ENCODE measurements around the gene UNC93A.

Gene UNC93A

DNA sequence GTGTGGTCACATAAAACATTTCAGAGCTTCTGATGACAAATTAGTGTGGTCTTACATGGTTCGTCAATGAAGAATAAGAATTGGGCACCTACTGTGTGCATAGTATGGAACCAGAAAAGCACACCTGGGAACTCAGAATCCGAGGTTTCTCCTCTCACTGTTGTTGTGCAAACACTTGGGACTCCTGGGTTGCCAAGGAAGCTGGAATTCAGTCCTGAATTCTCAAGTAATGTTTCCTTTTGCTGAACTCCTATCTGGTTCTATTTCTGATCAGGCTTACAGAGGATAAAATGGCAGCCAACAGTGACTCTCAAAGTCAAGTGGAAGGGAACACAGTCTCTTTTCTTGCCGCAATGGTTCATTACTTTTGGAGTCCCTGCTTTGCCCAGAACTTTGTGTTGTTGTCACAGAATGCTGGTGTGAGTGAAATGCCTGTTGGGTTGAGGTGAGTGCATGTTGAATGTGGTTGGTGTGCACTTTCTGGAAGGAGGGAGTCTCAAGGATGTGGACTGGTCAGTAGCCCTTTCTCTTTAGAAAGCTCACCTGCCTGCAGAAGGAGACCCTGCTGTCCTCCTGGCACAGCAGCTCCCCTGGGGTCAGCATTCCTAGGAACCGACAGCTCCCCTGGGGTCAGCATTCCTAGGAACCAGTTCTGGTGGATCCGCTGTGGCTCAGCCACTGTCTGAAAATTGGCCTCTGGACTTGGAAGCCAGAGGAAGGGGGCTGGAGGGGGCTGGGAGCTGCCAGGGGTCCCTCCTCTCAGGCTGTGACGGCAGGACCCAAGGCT is 1.4 kb downstream of the UNC93A start:
- Mint-ChIP-seq H3K27ac (ENCODE audit: low read depth) (no peak overlapping the region), H3K36me3 (ENCODE audit: insufficient read depth) (no peaks in the 10 kb centered on the region), H3K4me1 (no peaks in the 10 kb centered on the region), H3K9me3 (no peaks in the 10 kb centered on the region), H3K4me3 (no peak overlapping the region), H3K27me3 (peaks cover 33% of the 10 kb centered on the region)
- no peak for ATAC-seq (replicated peaks; ENCODE audit: extremely low read depth, poor library complexity, severe bottlenecking)
- no peak for DNase-seq (ENCODE audit: low spot score in 2 of 2)

DNA sequence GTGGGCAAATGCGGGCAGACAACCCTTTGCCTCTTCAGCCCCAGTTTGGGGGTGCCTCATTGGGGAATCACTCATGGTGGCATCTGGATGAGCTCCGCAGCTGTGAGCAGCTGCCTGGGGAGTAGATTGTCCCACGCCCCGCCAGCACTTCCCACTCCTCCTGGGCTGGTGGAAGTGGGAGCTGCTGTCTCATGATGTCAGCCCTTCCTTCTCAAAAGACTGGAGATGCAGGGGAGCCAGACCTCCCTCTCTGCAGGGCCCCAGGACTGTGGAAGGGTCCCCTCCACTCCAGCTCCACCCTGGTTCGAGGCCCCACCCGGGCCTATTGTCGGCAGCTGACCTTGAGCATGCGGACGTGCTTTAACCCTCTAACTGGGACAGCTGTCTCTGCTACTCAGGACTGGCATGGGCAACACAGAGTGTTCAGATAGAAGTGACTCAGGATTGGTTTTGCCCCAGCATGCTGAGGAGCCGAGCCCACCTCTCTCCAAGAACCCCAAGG is 2.0 kb downstream of the UNC93A start:
- Mint-ChIP-seq H3K27me3 (peaks cover 40% of the 10 kb centered on the region), H3K27ac (ENCODE audit: low read depth) (no peak overlapping the region), H3K4me3 (no peak overlapping the region), H3K4me1 (no peaks in the 10 kb centered on the region), H3K36me3 (ENCODE audit: insufficient read depth) (no peaks in the 10 kb centered on the region), H3K9me3 (no peaks in the 10 kb centered on the region)
- ATAC-seq (replicated peaks; ENCODE audit: extremely low read depth, poor library complexity, severe bottlenecking) = no peak
- no peak for DNase-seq (ENCODE audit: low spot score in 2 of 2)

- H3K4me1 Mint-ChIP-seq = no peaks in the 10 kb centered on the region
- ATAC-seq (replicated peaks; ENCODE audit: extremely low read depth, poor library complexity, severe bottlenecking) = no peak
- H3K4me3 Mint-ChIP-seq = no peak overlapping the region
- H3K36me3 Mint-ChIP-seq (ENCODE audit: insufficient read depth) = no peaks in the 10 kb centered on the region
- H3K27me3 Mint-ChIP-seq = peaks cover 45% of the 10 kb centered on the region
- H3K27ac Mint-ChIP-seq (ENCODE audit: low read depth) = no peak overlapping the region
- H3K9me3 Mint-ChIP-seq = no peaks in the 10 kb centered on the region
- no peak for DNase-seq (ENCODE audit: low spot score in 2 of 2)
These were observed 2.5 kb downstream of the UNC93A start for GRCh38 chr6:167293590-167294091.

GRCh38 chr6:167294241-167294640 is 3.1 kb downstream of the UNC93A start:
- DNase-seq (ENCODE audit: low spot score in 2 of 2) (no peak), ATAC-seq (replicated peaks; ENCODE audit: extremely low read depth, poor library complexity, severe bottlenecking) (no peak)
- Mint-ChIP-seq H3K9me3 (no peaks in the 10 kb centered on the region), H3K4me3 (no peak overlapping the region), H3K36me3 (ENCODE audit: insufficient read depth) (no peaks in the 10 kb centered on the region), H3K27me3 (peaks cover 46% of the 10 kb centered on the region), H3K4me1 (no peaks in the 10 kb centered on the region), H3K27ac (ENCODE audit: low read depth) (no peak overlapping the region)

- DNase-seq (ENCODE audit: low spot score in 2 of 2) = no peak
- peaks cover 52% of the 10 kb centered on the region for H3K27me3 Mint-ChIP-seq
- H3K4me3 Mint-ChIP-seq = no peak overlapping the region
- H3K27ac Mint-ChIP-seq (ENCODE audit: low read depth) = no peak overlapping the region
- no peaks in the 10 kb centered on the region for H3K9me3 Mint-ChIP-seq
- no peaks in the 10 kb centered on the region for H3K4me1 Mint-ChIP-seq
- H3K36me3 Mint-ChIP-seq (ENCODE audit: insufficient read depth) = no peaks in the 10 kb centered on the region
- ATAC-seq (replicated peaks; ENCODE audit: extremely low read depth, poor library complexity, severe bottlenecking) = no peak
These were observed 3.8 kb downstream of the UNC93A start for GRCh38 chr6:167294651-167295494.

GRCh38 chr6:167295495-167296292 is 4.6 kb downstream of the UNC93A start:
- H3K9me3 Mint-ChIP-seq = no peaks in the 10 kb centered on the region
- ATAC-seq (replicated peaks; ENCODE audit: extremely low read depth, poor library complexity, severe bottlenecking) = no peak
- no peaks in the 10 kb centered on the region for H3K36me3 Mint-ChIP-seq (ENCODE audit: insufficient read depth)
- DNase-seq (ENCODE audit: low spot score in 2 of 2) = no peak
- H3K27me3 Mint-ChIP-seq = peaks cover 59% of the 10 kb centered on the region
- no peak overlapping the region for H3K27ac Mint-ChIP-seq (ENCODE audit: low read depth)
- H3K4me1 Mint-ChIP-seq = no peaks in the 10 kb centered on the region
- no peak overlapping the region for H3K4me3 Mint-ChIP-seq

DNA sequence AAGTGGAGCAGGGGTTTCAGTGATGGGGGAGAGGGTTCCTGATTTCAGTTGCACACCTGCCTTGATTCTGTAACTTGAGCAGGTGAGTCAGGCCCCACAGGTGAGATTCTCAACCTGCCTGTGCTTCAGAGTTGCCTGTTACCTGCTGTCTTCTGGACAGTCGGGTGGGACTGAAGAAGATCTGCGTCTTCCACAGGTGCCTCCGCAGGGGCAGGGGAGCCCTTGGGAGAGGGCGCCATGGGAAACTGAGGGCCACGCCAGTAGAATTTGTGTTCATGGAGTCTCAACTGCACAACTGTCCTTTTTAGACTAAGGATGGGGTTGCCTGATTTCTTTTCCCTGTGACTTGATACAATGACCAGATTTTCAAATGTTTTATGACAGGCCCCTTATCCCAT is 5.2 kb downstream of the UNC93A start:
- Mint-ChIP-seq H3K27ac (ENCODE audit: low read depth) (no peak overlapping the region), H3K27me3 (peaks cover 60% of the 10 kb centered on the region), H3K9me3 (no peaks in the 10 kb centered on the region), H3K36me3 (ENCODE audit: insufficient read depth) (no peaks in the 10 kb centered on the region), H3K4me1 (no peaks in the 10 kb centered on the region), H3K4me3 (no peak overlapping the region)
- ATAC-seq (replicated peaks; ENCODE audit: extremely low read depth, poor library complexity, severe bottlenecking) = no peak
- no peak for DNase-seq (ENCODE audit: low spot score in 2 of 2)

GRCh38 chr6:167296902-167297301 is 5.8 kb downstream of the UNC93A start:
- Mint-ChIP-seq H3K9me3 (no peaks in the 10 kb centered on the region), H3K4me3 (no peak overlapping the region), H3K27ac (ENCODE audit: low read depth) (no peak overlapping the region), H3K27me3 (peaks cover 67% of the 10 kb centered on the region), H3K4me1 (no peaks in the 10 kb centered on the region), H3K36me3 (ENCODE audit: insufficient read depth) (no peaks in the 10 kb centered on the region)
- DNase-seq (ENCODE audit: low spot score in 2 of 2) = no peak
- no peak for ATAC-seq (replicated peaks; ENCODE audit: extremely low read depth, poor library complexity, severe bottlenecking)

GRCh38 chr6:167298127-167298526 is 7.0 kb downstream of the UNC93A start:
- Mint-ChIP-seq H3K9me3 (no peaks in the 10 kb centered on the region), H3K36me3 (ENCODE audit: insufficient read depth) (no peaks in the 10 kb centered on the region), H3K27ac (ENCODE audit: low read depth) (no peak overlapping the region), H3K4me3 (no peak overlapping the region), H3K4me1 (no peaks in the 10 kb centered on the region), H3K27me3 (peaks cover 79% of the 10 kb centered on the region)
- DNase-seq (ENCODE audit: low spot score in 2 of 2) (no peak), ATAC-seq (replicated peaks; ENCODE audit: extremely low read depth, poor library complexity, severe bottlenecking) (no peak)

DNA sequence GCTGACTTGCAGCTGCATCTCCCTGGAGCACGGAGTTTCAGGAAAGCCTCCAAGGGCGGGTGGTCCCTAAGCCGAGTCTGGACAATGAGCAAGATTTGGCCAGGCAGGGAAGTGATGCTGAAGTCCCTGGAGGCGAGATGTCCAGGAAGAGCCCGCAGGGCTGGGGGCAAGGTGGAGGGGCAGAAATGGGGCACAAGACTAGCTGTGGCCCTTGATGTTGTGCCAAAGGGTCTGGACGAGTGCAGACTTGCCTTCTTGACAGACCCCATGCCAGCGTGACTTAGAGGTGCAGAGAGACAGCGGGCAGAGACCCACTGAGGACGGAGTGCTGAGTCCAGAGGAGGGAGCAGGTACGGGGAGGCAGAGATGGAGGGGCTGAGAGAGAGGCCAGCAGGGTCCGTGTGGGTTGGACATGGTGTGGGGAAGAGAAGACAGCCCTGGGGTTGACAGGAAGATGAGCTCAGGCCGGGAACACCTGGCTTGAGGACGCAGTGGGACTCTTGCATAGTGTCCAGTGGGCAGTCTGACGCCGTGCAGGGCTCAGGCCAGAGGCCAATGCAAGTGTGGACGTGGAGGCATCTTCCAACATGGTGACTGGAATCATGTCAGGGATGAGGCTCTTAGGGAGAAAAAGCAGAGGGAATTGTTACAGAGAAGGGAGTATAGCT is 8.7 kb downstream of the UNC93A start:
- Mint-ChIP-seq H3K27me3 (peaks cover 88% of the 10 kb centered on the region), H3K27ac (ENCODE audit: low read depth) (no peak overlapping the region), H3K4me1 (no peaks in the 10 kb centered on the region), H3K36me3 (ENCODE audit: insufficient read depth) (no peaks in the 10 kb centered on the region), H3K9me3 (no peaks in the 10 kb centered on the region), H3K4me3 (no peak overlapping the region)
- ATAC-seq (replicated peaks; ENCODE audit: extremely low read depth, poor library complexity, severe bottlenecking) (no peak), DNase-seq (ENCODE audit: low spot score in 2 of 2) (no peak)

DNA sequence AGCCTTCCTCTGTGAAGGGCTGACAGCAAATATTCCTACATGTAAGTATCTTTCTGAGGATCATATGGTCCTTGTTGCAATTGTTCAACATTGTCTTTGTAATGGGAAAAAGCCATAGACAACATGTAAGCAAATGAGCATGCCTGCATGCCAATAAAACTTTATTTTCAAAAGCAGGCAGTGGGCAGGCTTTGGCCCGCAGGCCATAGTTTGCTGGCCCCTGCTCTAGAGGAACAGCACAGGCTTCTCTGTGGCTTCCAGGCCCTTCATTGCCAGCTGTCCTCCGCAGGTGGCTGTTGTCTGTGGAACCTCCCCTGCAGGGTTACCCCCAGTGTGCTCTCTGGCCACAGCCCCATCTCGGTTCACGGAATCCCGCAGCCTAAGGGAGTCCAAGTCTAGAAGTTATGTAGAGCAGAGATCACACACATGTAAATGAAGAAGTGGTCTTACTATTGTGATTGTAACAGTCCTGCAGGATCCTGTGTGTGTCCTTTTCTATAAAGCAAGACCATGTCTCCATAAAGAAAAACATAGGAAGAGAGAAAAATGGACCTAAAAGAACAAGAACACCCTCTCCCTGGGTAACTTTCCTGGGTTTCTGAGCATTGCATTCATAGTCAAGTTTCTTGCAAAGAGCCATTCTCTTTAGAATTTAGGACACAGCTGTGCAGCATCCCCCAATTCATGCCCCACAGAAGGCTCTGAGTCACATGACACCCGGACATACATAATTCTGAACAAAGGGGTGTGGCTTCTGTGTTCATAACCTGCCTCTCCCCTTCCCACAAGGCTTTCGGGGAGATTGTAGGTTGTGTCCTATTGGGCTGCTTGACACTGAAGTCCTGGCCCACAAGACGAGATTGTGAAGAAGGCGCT is 10.0 kb downstream of the UNC93A start:
- no peaks in the 10 kb centered on the region for H3K4me1 Mint-ChIP-seq
- peaks cover 86% of the 10 kb centered on the region for H3K27me3 Mint-ChIP-seq
- DNase-seq (ENCODE audit: low spot score in 2 of 2) = no peak
- H3K4me3 Mint-ChIP-seq = no peak overlapping the region
- ATAC-seq (replicated peaks; ENCODE audit: extremely low read depth, poor library complexity, severe bottlenecking) = no peak
- no peak overlapping the region for H3K27ac Mint-ChIP-seq (ENCODE audit: low read depth)
- H3K36me3 Mint-ChIP-seq (ENCODE audit: insufficient read depth) = no peaks in the 10 kb centered on the region
- no peaks in the 10 kb centered on the region for H3K9me3 Mint-ChIP-seq

All from central memory CD8-positive, alpha-beta T cell (primary cell).